Ovary (tissue), 9 donors: ENCODE results near the gene PCSK2. TPM values are rescaled to one million over a fixed set of nuclear protein-coding genes. Genes with fewer than 3 reads are reported as not detected.

Experiments used
- DNase-seq, 5 donors: peaks; one replicate each; pipeline ENCODE4 v3.0.0-alpha.2; 2019 to 2020
- H3K27ac ChIP-seq, 2 donors: fragments of 200-600 bp; one replicate each; pipeline versions ENCODE4 v1.5.1 to v1.8.0; 2019 to 2022
- H3K27me3 ChIP-seq: fragments of 200-600 bp; one replicate; pipeline ENCODE4 v1.8.0; 2022
- H3K36me3 ChIP-seq: fragments of 200-600 bp; sonication (generic); one replicate; pipeline ENCODE4 v1.5.1; 2019
- H3K4me1 ChIP-seq: one replicate; pipeline ENCODE4 v1.8.1; 2013; ENCODE audit warnings: mild to moderate bottlenecking, moderate library complexity; ENCODE audit not compliant: insufficient read depth
- H3K4me3 ChIP-seq: fragments of 200-600 bp; sonication (generic); one replicate; pipeline ENCODE4 v1.5.1; 2017
- H3K9me3 ChIP-seq, 2 donors: fragments of 200-600 bp in 1 of 2; sonication (generic) in 1 of 2; one replicate each; pipeline versions ENCODE4 v1.5.1 to v1.8.1; 2013 to 2019; ENCODE audit warnings: mild to moderate bottlenecking in 1 of 2, moderate library complexity in 1 of 2
- CTCF ChIP-seq, 3 donors: fragments of 450-650 bp in 2 of 3; fragments of 200-600 bp in 1 of 3; IDR thresholded peaks; one replicate each; pipeline versions ENCODE4 v1.5.1 to v1.8.0; 2016 to 2022; ENCODE audit warnings: antibody characterized with exemption in 3 of 3, mild to moderate bottlenecking in 1 of 3
- EP300 ChIP-seq: sonication (generic); formaldehyde crosslinking; IDR thresholded peaks from one replicate; pipeline ENCODE4 v1.6.1; 2017; ENCODE audit warnings: antibody characterized with exemption
- POLR2A ChIP-seq: fragments of 450-650 bp; IDR thresholded peaks from one replicate; pipeline ENCODE4 v1.6.1; 2017; ENCODE audit warnings: antibody characterized with exemption, mild to moderate bottlenecking, moderate library complexity
- WGBS, 3 donors: extraction: QIAGEN DNeasy Blood & Tissue Kit in 1 of 3; methylation state at CpG; one replicate each; pipeline versions ENCODE4 v1.1.5 to v1.1.7; 2013 to 2017; 5-methylcytosine and 5-hydroxymethylcytosine counted together
- intact Hi-C, 4 donors: fragments of 100-400 bp; cut with DNase I; formaldehyde crosslinking; loops; one replicate each; pipeline versions ENCODE4 v1.11.0 to v1.15.1; 2022 to 2023
- polyA plus RNA-seq, 2 donors: library from polyadenylated mRNA; stranded (reverse); fragments of 200-250 nt in 1 of 2; fragments of 350-450 nt in 1 of 2; fragmentation: Illumina TruSeq in 1 of 2; extraction: RNeasy Lipid Tissue Mini Kit (QIAGEN cat#74804) in 1 of 2; gene quantifications; one replicate each; pipeline ENCODE4 v1.2.3, GENCODE V29; 2013 to 2014
- total RNA-seq, 7 donors: library from RNA; depleted of rRNA in 2 of 7; stranded (reverse); fragments of >200 nt in 2 of 7; fragmentation: NEBNext Ultra II Directional in 3 of 7; extraction: Animal tissue kit (Norgen Biotek cat#: 25700) in 3 of 7; gene quantifications; one replicate each; pipeline versions ENCODE4 v1.1.0 to v1.2.4, GENCODE V29; 2016 to 2023
- donor health status: DM: no; HTN: no; CAD: no; lungs with moderate emphysema.
- donor health status: DM: no; HTN: no; CAD: no.
- donor health status: Bipolar disorder and iron deficiency.
- donor health status: DM: yes; HTN: yes; CAD: no.
- donor health status: DM: no; HTN: no; CAD: no.
- donor health status: DM: yes; HTN: yes; CAD: no.

The PCSK2 gene
- total and polyA plus RNA-seq, 9 donors, result 3.0 to 27.8 (median 6.7) TPM

GRCh38 chr20:17197041-17197440 lies 29.8 kb upstream of the PCSK2 start:
- no peaks in the 10 kb centered on the region for H3K36me3 ChIP-seq
- no peaks in the 10 kb centered on the region for H3K9me3 ChIP-seq
- 32 to 48% (median 34%) methylated on average over 2 of the region's 2 CpGs for WGBS, 3 donors
- DNase-seq, result no peak
- H3K4me3 ChIP-seq, result no peak overlapping the region
- H3K4me1 ChIP-seq, result no peaks in the 10 kb centered on the region
- intact Hi-C loops, result no loop called here
- H3K27ac ChIP-seq, result no peak overlapping the region
- TF ChIP-seq POLR2A (no peak), EP300 (no peak), CTCF (IDR thresholded peaks at IDR 0.05) (no peak)
- no peaks in the 10 kb centered on the region for H3K27me3 ChIP-seq

GRCh38 chr20:17202030-17202429 lies 24.8 kb upstream of the PCSK2 start:
- Histone ChIP-seq H3K4me1 (peaks cover 1% of the 10 kb centered on the region), H3K4me3 (no peak overlapping the region), H3K27ac (no peak overlapping the region), H3K9me3 (no peaks in the 10 kb centered on the region), H3K36me3 (no peaks in the 10 kb centered on the region), H3K27me3 (no peaks in the 10 kb centered on the region)
- intact Hi-C loops, result no loop called here
- no peak for TF ChIP-seq EP300
- no peak for TF ChIP-seq CTCF (IDR thresholded peaks at IDR 0.05)
- no peak for TF ChIP-seq POLR2A
- DNase-seq, result no peak
- WGBS, 3 donors, result 71 to 82% (median 76%) methylated on average over 2 of the region's 2 CpGs

- intact Hi-C loops, result no loop called here
- H3K4me1 ChIP-seq, result peaks cover 1% of the 10 kb centered on the region
- H3K36me3 ChIP-seq, result no peaks in the 10 kb centered on the region
- WGBS, 3 donors, result 1 to 8% (median 2%) methylated on average over 8 of the region's 8 CpGs
- no peak overlapping the region for H3K27ac ChIP-seq
- no peak overlapping the region for H3K4me3 ChIP-seq
- DNase-seq, result peak in 4 of 5 donors; percentile 19 to 44 (median 29)
- H3K9me3 ChIP-seq, result no peaks in the 10 kb centered on the region
- TF ChIP-seq POLR2A (no peak), EP300 (no peak), CTCF (IDR thresholded peaks at IDR 0.05) (no peak)
- H3K27me3 ChIP-seq, result no peaks in the 10 kb centered on the region
Measured at GRCh38 chr20:17202673-17203072, 24.2 kb upstream of the PCSK2 start.

GRCh38 chr20:17205084-17205813 lies 21.6 kb upstream of the PCSK2 start:
- Histone ChIP-seq H3K9me3 (no peaks in the 10 kb centered on the region), H3K4me1 (peaks cover 1% of the 10 kb centered on the region), H3K27me3 (no peaks in the 10 kb centered on the region), H3K36me3 (no peaks in the 10 kb centered on the region), H3K27ac (no peak overlapping the region), H3K4me3 (no peak overlapping the region)
- TF ChIP-seq CTCF (IDR thresholded peaks at IDR 0.05) (no peak), EP300 (no peak), POLR2A (no peak)
- DNase-seq, result no peak
- intact Hi-C loops, result no loop called here
- 80 to 86% (median 82%) methylated on average over 7 of the region's 7 CpGs for WGBS, 3 donors
